ENCODE results near the gene AP1G1. TPM values are rescaled to one million over a fixed set of nuclear protein-coding genes. Genes with fewer than 3 reads are reported as not detected.

AP1G1 gene
- total RNA-seq (2022; extraction: Qiagen RNA extraction), result 39.2 to 49.9 TPM (median 45.4 TPM) in 5 replicates

DNA sequence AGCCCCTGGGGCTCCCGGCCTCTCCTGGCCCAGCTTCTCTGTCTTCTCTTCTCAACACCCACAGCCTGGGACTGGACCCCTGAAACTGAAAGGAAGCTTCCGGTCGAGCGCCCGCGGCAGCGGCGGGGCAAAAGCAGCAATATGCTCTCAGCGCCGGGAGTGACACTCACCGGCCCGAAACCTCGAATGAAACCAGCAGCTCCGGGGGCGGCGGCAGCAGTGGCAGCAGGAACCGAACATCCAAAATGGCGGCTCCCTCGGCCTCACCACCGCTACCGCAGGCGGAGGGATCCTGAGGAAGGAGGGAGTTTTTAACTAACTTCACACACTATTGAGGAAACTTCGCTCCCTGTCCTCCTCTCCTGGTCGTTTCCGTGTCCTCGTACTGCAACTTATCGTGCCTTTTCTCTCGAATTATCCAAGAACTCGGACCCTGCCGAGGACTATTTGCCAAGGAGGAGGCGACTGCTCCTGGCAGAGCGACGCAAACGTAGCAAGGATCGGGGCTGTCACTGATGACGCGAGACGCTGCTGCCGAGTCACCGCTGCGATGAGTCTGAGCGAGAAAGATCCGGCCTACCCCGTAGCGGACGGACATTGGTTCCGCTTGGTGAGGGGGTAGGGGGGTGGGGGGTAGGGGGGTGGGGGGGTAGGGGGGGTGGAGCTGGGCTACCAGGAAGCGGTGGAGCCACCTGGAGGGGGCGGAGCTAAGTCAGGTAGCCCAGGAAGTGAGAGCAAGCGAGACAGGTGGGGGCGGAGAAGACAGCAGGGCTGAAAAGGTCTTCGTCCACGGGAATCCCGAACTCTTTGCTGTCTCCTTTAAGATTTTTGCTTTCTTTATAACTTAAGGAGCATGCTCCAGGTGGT is at the start of gene AP1G1:
AP1G1 (minus strand) TSS at position 242 of the 867 bp plus-strand sequence. CDS start 19,355 bp downstream, outside the sequence.

DNA sequence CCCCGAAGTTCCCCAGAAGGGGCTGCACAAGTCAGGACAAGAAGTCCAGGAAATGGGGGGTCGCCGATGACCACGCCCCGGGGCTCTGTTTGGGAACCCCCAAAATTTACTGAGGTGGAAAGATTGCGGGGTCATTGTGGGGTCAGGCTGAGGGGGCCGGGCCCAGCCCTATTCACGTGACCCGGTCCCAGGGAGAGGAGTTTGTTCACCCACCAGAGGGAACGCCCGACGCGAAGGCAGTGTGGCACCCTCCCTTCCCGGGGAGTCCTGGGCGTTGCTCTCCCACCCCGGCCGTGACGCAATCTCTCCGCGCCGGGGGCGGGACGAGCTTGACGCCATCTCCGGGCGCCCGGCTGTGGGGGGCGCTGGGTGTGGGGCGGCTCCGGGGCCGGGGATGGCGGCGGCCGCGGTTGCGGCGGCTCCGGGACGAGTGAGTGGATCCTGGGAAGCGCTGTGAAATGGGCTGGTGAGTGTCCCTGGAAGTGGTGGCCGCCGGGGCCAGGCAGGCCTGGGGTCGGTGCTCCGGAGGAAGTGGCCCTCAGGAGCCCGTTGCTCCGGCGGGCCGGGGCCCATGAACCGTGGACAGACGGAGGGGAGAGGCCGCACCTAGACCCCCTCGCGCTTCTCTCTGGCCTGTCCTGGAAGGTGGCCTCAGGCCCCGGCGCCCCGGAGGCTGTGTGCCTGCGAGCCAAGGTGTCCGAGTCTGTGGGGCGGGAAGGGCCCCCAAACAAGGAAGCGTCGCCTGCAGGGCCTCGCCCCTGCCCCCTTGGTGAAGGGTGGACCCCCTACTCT is 37.2 kb upstream of the AP1G1 start, which contains the start of gene ATXN1L:
ATXN1L (plus strand) TSS at position 338 of the 792 bp plus-strand sequence. CDS start 3,765 bp downstream, outside the sequence.

DNA sequence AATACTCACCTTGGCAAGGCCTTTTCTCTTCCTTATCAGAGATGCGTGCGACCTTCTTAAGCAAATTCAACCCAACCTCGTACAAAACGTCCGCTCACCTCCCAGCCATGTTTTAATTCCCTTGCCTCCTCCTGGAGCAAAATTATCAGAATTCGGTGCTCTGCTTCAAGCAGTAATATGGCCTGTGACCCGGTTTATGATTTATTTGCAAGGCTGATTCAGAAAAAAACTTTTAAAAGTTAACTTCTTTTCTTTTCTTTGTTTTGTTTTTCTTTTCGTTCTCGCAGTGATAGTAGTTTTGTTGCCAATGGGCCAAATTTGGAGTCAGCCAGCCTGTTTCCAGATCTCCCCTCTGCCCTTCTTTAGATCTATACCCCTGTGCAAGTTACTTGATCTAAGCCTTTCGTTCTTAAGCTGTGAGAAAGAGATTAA is 84.3 kb downstream of the AP1G1 start, which contains the start of gene PHLPP2:
PHLPP2 (minus strand) TSS at position 382 of the 432 bp plus-strand sequence. CDS start 9,906 bp downstream, outside the sequence.

Other genes starting within 250 kb of the AP1G1 start
- 0.02 to 0.05 TPM (median 0.03 TPM) in 3 of 5 replicates, not detected in the others for gene TAT, start 231.7 kb downstream of the AP1G1 start, total RNA-seq (2022; extraction: Qiagen RNA extraction)
- 0.13 to 0.47 TPM (median 0.25 TPM) in 5 replicates for gene MARVELD3, start 182.7 kb downstream of the AP1G1 start, total RNA-seq (2022; extraction: Qiagen RNA extraction)
- gene PHLPP2, start 84.1 kb downstream of the AP1G1 start, total RNA-seq (2022; extraction: Qiagen RNA extraction), result 8.4 to 10.2 TPM (median 9.6 TPM) in 5 replicates
- 13.3 to 18.4 TPM (median 16.3 TPM) in 5 replicates for gene ATXN1L, start 37.1 kb upstream of the AP1G1 start, total RNA-seq (2022; extraction: Qiagen RNA extraction)
- gene ZNF821, start 75.3 kb upstream of the AP1G1 start, total RNA-seq (2022; extraction: Qiagen RNA extraction), result 3.3 to 5.4 TPM (median 3.7 TPM) in 5 replicates
- gene IST1, start 86.7 kb upstream of the AP1G1 start, total RNA-seq (2022; extraction: Qiagen RNA extraction), result 163 to 205 TPM (median 168 TPM) in 5 replicates
- gene PKD1L3, start 191.6 kb upstream of the AP1G1 start, total RNA-seq (2022; extraction: Qiagen RNA extraction), result not detected in 5 replicates
- gene DHODH, start 199.9 kb upstream of the AP1G1 start, total RNA-seq (2022; extraction: Qiagen RNA extraction), result 12.9 to 15.7 TPM (median 14.1 TPM) in 5 replicates
- 0.47 to 0.53 TPM in 2 of 5 replicates, not detected in the others for gene HP, start 245.7 kb upstream of the AP1G1 start, total RNA-seq (2022; extraction: Qiagen RNA extraction)